HepG2 (cell line): ENCODE measurements around the gene BRINP1. TPM values are rescaled to one million over a fixed set of nuclear protein-coding genes. Genes with fewer than 3 reads are reported as not detected.

Experiments
- ATAC-seq: fragments of 200-7000 bp; cut with Tn5 transposase; 3 replicates; pipeline ENCODE4 v1.9.1; 2020; ENCODE audit warnings: mild to moderate bottlenecking, moderate library complexity
- BruUV-seq: library from RNA; stranded (reverse); fragments of 400-500 nt; replicated peaks from 2 replicates; lab custom pipeline; 2021; lab: Mats Ljungman, UMichigan
- CTCF ChIA-PET: fragments of 300-600 bp; formaldehyde crosslinking; extraction: SDS; loops from one replicate; lab custom pipeline; 2021; ENCODE audit warnings: low total read pairs, inconsistent platforms, low intra/inter-chr PET ratio; lab: Yijun Ruan, JAX
- POLR2A ChIA-PET: fragments of 350-600 bp; sonication (Branson Sonifier 250); formaldehyde crosslinking; loops from one replicate; lab custom pipeline; 2020; ENCODE audit warnings: antibody characterized with exemption, inconsistent platforms; lab: Yijun Ruan, JAX
- DNase-seq: peaks from one replicate; pipeline ENCODE4 v3.0.0-alpha.2; 2015; ENCODE audit warnings: low spot score
- FAIRE-seq: peaks from 3 replicates; lab custom pipeline; 2011; peaks lifted over from hg19 to GRCh38; lab: Jason Lieb, UNC
- H2AFZ ChIP-seq: one replicate; pipeline ENCODE4 v1.6.1; 2011; ENCODE audit warnings: low read length, inconsistent platforms
- H3K27ac ChIP-seq: fragments of 300-600 bp; 3 replicates; pipeline ENCODE4 v1.8.0; 2011; ENCODE audit warnings: mixed run types, mild to moderate bottlenecking, mixed read lengths, low read length, inconsistent platforms; ENCODE audit not compliant: insufficient read depth; ENCODE audit errors: extremely low read length
- H3K27me3 ChIP-seq, 2 experiments: fragments of 200-600 bp in 1 of 2; 2 replicates in 1 of 2; 3 replicates in 1 of 2; pipeline versions ENCODE4 v1.6.0 to v1.8.0; 2011; ENCODE audit warnings: low read length in 2 of 2, mild to moderate bottlenecking in 2 of 2, moderate library complexity in 2 of 2, inconsistent platforms in 1 of 2; ENCODE audit not compliant: insufficient read depth in 2 of 2, control insufficient read depth in 1 of 2
- H3K36me3 ChIP-seq, 2 experiments: fragments of 200-600 bp in 1 of 2; replicated peaks in 1 of 2; 2 replicates in 1 of 2; 3 replicates in 1 of 2; pipeline versions ENCODE4 v1.5.1 to v1.8.0; 2011; ENCODE audit warnings: low read length in 2 of 2, inconsistent platforms in 1 of 2; ENCODE audit not compliant: insufficient read depth in 2 of 2, control insufficient read depth in 1 of 2
- H3K4me1 ChIP-seq: 2 replicates; pipeline ENCODE4 v1.5.1; 2012; ENCODE audit warnings: low read length, inconsistent platforms; ENCODE audit not compliant: insufficient read depth
- H3K4me2 ChIP-seq: 2 replicates; pipeline ENCODE4 v1.6.0; 2011; ENCODE audit warnings: low read depth, low read length, inconsistent platforms
- H3K4me3 ChIP-seq, 3 experiments: fragments of 200-600 bp in 1 of 3; sonication (generic), shearing (Covaris generic) in 1 of 3; replicated peaks in 1 of 3; 2 replicates each; pipeline ENCODE4 v1.5.1; 2011 to 2016; ENCODE audit warnings: low read length in 3 of 3, inconsistent platforms in 2 of 3, low read depth in 2 of 3, mild to moderate bottlenecking in 2 of 3, control low read depth in 1 of 3, mixed read lengths in 1 of 3; ENCODE audit not compliant: insufficient read depth in 1 of 3
- H3K79me2 ChIP-seq: one replicate; pipeline ENCODE4 v1.6.1; 2011; ENCODE audit warnings: low read length, inconsistent platforms; ENCODE audit not compliant: insufficient read depth
- H3K9ac ChIP-seq: 2 replicates; pipeline ENCODE4 v1.6.0; 2011; ENCODE audit warnings: mild to moderate bottlenecking, low read depth, low read length, inconsistent platforms; ENCODE audit not compliant: insufficient read depth
- H3K9me3 ChIP-seq: 2 replicates; pipeline ENCODE4 v1.5.1; 2012; ENCODE audit warnings: mild to moderate bottlenecking, low read length
- H4K20me1 ChIP-seq: 2 replicates; pipeline ENCODE4 v1.6.0; 2011; ENCODE audit warnings: inconsistent platforms, mild to moderate bottlenecking, low read length, moderate library complexity; ENCODE audit not compliant: insufficient read depth
- ARNT2 ChIP-seq: sonication (generic); formaldehyde crosslinking; IDR thresholded peaks from 2 replicates; pipeline ENCODE4 v1.8.0; 2022; ENCODE audit warnings: mild to moderate bottlenecking, low read depth, missing genetic modification reagents, moderate library complexity
- DBP ChIP-seq: sonication (generic); formaldehyde crosslinking; IDR thresholded peaks from 2 replicates; pipeline ENCODE4 v1.4.0; 2020; ENCODE audit warnings: missing genetic modification reagents; ENCODE audit errors: not compliant biosample characterization
- FLYWCH1 ChIP-seq: sonication (generic); formaldehyde crosslinking; IDR thresholded peaks from 2 replicates; pipeline ENCODE4 v1.8.1; 2023; ENCODE audit warnings: mild to moderate bottlenecking, missing genetic modification reagents
- GRHL1 ChIP-seq: sonication (generic); formaldehyde crosslinking; conservative IDR thresholded peaks from 2 replicates; pipeline ENCODE4 v1.8.0; 2022; ENCODE audit warnings: missing genetic modification reagents
- WGBS: methylation state at CpG from one replicate; pipeline ENCODE4 v1.1.6; 2017; ENCODE audit warnings: low lambda C conversion rate; 5-methylcytosine and 5-hydroxymethylcytosine counted together
- in situ Hi-C: cut with HindIII; loops from 2 replicates; pipeline ENCODE4 v1.10.0; 2017; ENCODE audit warnings: low pct_unique_long_range_greater_than_20kb; ENCODE audit not compliant: extremely low pct_ligation_motif_present
- intact Hi-C: fragments of 100-400 bp; cut with micrococcal nuclease; formaldehyde crosslinking; loops from one replicate; pipeline ENCODE4 v1.10.0; 2022; ENCODE audit not compliant: unreplicated experiment
- polyA plus RNA-seq, 8 experiments: library from polyadenylated mRNA; depleted of rRNA in 3 of 8; stranded (reverse) in 7 of 8; unstranded in 1 of 8; fragments of >200 nt; fragmentation: Illumina TruSeq in 4 of 8; extraction: Trizol in 4 of 8; gene quantifications; 2 replicates each; pipeline versions ENCODE4 v1.2.1 to v1.2.3, GENCODE V29; 2011 to 2016; ENCODE audit warnings: low read depth in 4 of 8, missing spikeins in 1 of 8, mixed read lengths in 1 of 8; ENCODE audit not compliant: insufficient read depth in 1 of 8
- total RNA-seq, 5 experiments: library from RNA; depleted of rRNA; stranded (reverse); fragments of >200 nt; fragmentation: Illumina TruSeq; extraction: Trizol; gene quantifications; 2 replicates each; pipeline ENCODE4 v1.2.3, GENCODE V29; 2016; ENCODE audit warnings: low read depth in 1 of 5

The BRINP1 gene
- total and polyA plus RNA-seq, 2 of the 13 experiments (the other 11 are each of a cell fraction or from before 2014, with no cell fraction given): not detected

GRCh38 chr9:119221276-119221675 is 148.0 kb downstream of the BRINP1 start (continued):
- TF ChIP-seq GRHL1 (CRISPR knock-in tag): no peak

- ChIA-PET CTCF (no interaction called here), POLR2A (no interaction called here)
- Histone ChIP-seq H4K20me1 (no peaks in the 10 kb centered on the region), H3K27me3 (no peaks in the 10 kb centered on the region), H3K27ac (no peak overlapping the region), H3K4me1 (no peaks in the 10 kb centered on the region), H2AFZ (no peak overlapping the region), H3K36me3 (no peaks in the 10 kb centered on the region), H3K4me2 (no peak overlapping the region), H3K9ac (no peak overlapping the region), H3K9me3 (no peaks in the 10 kb centered on the region; the same call in 1 of the 2 replicates), H3K79me2 (no peaks in the 10 kb centered on the region), H3K4me3 (no peak overlapping the region)
- FAIRE-seq (no peak), ATAC-seq (no peak), DNase-seq (no peak)
- TF ChIP-seq FLYWCH1 (CRISPR knock-in tag) (no peak), ARNT2 (CRISPR knock-in tag) (no peak), DBP (no peak)
- BruUV-seq: no TSS peak
- intact Hi-C loops (no loop called here), in situ Hi-C loops (no loop called here)
- 3% methylated on average over 7 of the region's 7 CpGs for WGBS
Observed at GRCh38 chr9:119218293-119218692, 150.9 kb downstream of the BRINP1 start.
